MM.1S (cell line): Measurements from ENCODE around the gene OR10H3.
"Not testable (repeated sequence)": the region's sequence is repeated elsewhere in the genome, so short reads cannot be mapped to it uniquely, and the experiment has no call there.

Source experiments
- DNase-seq: peaks from one replicate; pipeline ENCODE4 v3.0.0-alpha.2; 2015
- H2AFZ ChIP-seq: fragments of 300-600 bp; sonication (generic); 2 replicates; pipeline ENCODE4 v1.6.0; 2016; ENCODE audit warnings: antibody characterized with exemption, low read length
- H3F3A ChIP-seq: fragments of 300-600 bp; sonication (generic); 2 replicates; pipeline ENCODE4 v1.6.1; 2016; ENCODE audit warnings: mild to moderate bottlenecking, antibody characterized with exemption, low read length, moderate library complexity, mixed read lengths; ENCODE audit not compliant: insufficient read depth
- H3K27ac ChIP-seq: fragments of 300-600 bp; sonication (generic); 2 replicates; pipeline ENCODE4 v1.5.1; 2016; ENCODE audit warnings: mild to moderate bottlenecking, low read length
- H3K27me3 ChIP-seq: fragments of 300-600 bp; sonication (generic); replicated peaks from 2 replicates; pipeline ENCODE4 v1.6.0; 2016; ENCODE audit warnings: low read length; ENCODE audit not compliant: insufficient read depth
- H3K36me3 ChIP-seq: fragments of 300-600 bp; sonication (generic); replicated peaks from 2 replicates; pipeline ENCODE4 v1.6.1; 2016; ENCODE audit warnings: mild to moderate bottlenecking, low read length, mixed read lengths; ENCODE audit not compliant: insufficient read depth
- H3K4me1 ChIP-seq: fragments of 300-600 bp; sonication (generic); 2 replicates; pipeline ENCODE4 v1.6.1; 2016; ENCODE audit warnings: low read length, mixed read lengths
- H3K4me2 ChIP-seq: fragments of 300-600 bp; sonication (generic); 2 replicates; pipeline ENCODE4 v1.6.0; 2016; ENCODE audit warnings: low read depth, low read length
- H3K4me3 ChIP-seq: fragments of 300-600 bp; sonication (generic); 2 replicates; pipeline ENCODE4 v1.5.1; 2016; ENCODE audit warnings: low read length, mixed read lengths
- H3K79me2 ChIP-seq: fragments of 300-600 bp; sonication (generic); 2 replicates; pipeline ENCODE4 v1.6.1; 2016; ENCODE audit warnings: mixed run types, low read length, mixed read lengths
- H3K9ac ChIP-seq: fragments of 300-600 bp; sonication (generic); 2 replicates; pipeline ENCODE4 v1.6.1; 2016; ENCODE audit warnings: low read length, mixed read lengths
- H3K9me2 ChIP-seq: fragments of 300-600 bp; sonication (generic); replicated peaks from 2 replicates; pipeline ENCODE4 v1.6.1; 2016; ENCODE audit warnings: mild to moderate bottlenecking, low read length, mixed read lengths; ENCODE audit not compliant: insufficient read depth
- H3K9me3 ChIP-seq: fragments of 300-600 bp; sonication (generic); replicated peaks from 2 replicates; pipeline ENCODE4 v1.6.1; 2016; ENCODE audit warnings: mild to moderate bottlenecking, low read length, mixed read lengths; ENCODE audit not compliant: insufficient read depth
- H4K20me1 ChIP-seq: fragments of 300-600 bp; sonication (generic); 2 replicates; pipeline ENCODE4 v1.6.1; 2016; ENCODE audit warnings: mild to moderate bottlenecking, low read length, moderate library complexity, mixed read lengths; ENCODE audit not compliant: insufficient read depth
- EZH2 ChIP-seq: fragments of 300-600 bp; sonication (generic); optimal IDR thresholded peaks from 2 replicates; pipeline ENCODE3; 2017; ENCODE audit warnings: low read depth, mild to moderate bottlenecking, antibody characterized with exemption, low read length, mixed read lengths
- EZH2phosphoT487 ChIP-seq: fragments of 300-600 bp; sonication (generic); IDR thresholded peaks from 2 replicates; pipeline ENCODE4 v1.6.1; 2018; ENCODE audit warnings: antibody characterized with exemption, low read length
- TF ChIP-seq, protein P1 (sequence below): fragments of 300-600 bp; sonication (generic); IDR thresholded peaks from 2 replicates; pipeline ENCODE4 v1.5.1; 2016; ENCODE audit warnings: antibody characterized with exemption, low read length, mixed read lengths

Gene OR10H3

DNA sequence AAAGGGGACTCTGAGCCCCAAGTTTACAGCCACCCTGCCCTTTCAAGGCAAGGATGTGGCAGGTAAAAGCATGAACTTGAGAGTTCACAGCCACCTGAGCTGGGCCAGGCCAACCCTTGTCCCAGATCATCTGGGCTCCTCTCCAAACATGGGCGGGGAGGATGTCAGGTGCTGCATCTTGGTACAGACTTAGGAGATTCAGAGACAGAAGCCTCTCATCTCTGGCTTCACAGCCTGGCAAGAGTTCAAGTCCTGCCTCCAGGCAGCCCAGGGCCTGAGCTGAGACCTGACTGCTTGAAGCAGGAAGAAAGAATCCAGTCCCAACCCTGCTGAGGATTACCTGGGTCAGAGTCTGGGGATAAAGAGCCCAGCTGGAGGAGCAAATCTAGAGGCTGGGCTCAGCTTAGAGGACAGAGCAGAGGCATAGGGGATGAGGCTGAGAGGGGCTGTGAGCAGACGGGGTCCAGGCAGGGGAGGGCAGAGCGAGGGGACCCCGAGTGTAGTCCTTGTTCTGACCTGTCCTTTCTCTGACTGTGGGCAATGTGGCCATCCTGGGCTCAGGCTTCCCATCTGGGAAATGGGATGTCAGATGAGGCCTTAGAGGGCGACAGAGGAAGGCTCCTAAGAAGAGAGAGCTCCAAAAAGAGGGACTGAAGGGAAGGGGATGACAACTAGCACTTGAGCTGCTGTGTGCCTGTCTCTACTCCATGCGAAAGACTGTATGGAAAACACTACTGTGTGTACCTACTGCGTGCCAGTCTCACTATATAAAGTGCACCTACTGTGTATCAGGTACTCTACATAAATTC, 43.0 kb downstream of the OR10H3 start:
- H3K9me3 ChIP-seq, result no peaks in the 10 kb centered on the region
- H2AFZ ChIP-seq, result no peak overlapping the region
- H3K4me1 ChIP-seq, result no peaks in the 10 kb centered on the region
- H4K20me1 ChIP-seq, result no peaks in the 10 kb centered on the region
- no peak for DNase-seq
- H3K9me2 ChIP-seq, result no peaks in the 10 kb centered on the region
- no peak overlapping the region for H3K4me3 ChIP-seq
- H3K4me2 ChIP-seq, result no peak overlapping the region
- H3K27me3 ChIP-seq, result peaks cover 17% of the 10 kb centered on the region; the same call in 1 of the 2 replicates
- no peak overlapping the region for H3K9ac ChIP-seq
- no peak overlapping the region for H3K27ac ChIP-seq
- H3K79me2 ChIP-seq, result no peaks in the 10 kb centered on the region
- no peaks in the 10 kb centered on the region for H3F3A ChIP-seq
- TF ChIP-seq, protein P1, sequence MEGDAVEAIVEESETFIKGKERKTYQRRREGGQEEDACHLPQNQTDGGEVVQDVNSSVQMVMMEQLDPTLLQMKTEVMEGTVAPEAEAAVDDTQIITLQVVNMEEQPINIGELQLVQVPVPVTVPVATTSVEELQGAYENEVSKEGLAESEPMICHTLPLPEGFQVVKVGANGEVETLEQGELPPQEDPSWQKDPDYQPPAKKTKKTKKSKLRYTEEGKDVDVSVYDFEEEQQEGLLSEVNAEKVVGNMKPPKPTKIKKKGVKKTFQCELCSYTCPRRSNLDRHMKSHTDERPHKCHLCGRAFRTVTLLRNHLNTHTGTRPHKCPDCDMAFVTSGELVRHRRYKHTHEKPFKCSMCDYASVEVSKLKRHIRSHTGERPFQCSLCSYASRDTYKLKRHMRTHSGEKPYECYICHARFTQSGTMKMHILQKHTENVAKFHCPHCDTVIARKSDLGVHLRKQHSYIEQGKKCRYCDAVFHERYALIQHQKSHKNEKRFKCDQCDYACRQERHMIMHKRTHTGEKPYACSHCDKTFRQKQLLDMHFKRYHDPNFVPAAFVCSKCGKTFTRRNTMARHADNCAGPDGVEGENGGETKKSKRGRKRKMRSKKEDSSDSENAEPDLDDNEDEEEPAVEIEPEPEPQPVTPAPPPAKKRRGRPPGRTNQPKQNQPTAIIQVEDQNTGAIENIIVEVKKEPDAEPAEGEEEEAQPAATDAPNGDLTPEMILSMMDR, result no peak
- TF ChIP-seq EZH2phosphoT487 (no peak), EZH2 (no peak)
- no peaks in the 10 kb centered on the region for H3K36me3 ChIP-seq

DNA sequence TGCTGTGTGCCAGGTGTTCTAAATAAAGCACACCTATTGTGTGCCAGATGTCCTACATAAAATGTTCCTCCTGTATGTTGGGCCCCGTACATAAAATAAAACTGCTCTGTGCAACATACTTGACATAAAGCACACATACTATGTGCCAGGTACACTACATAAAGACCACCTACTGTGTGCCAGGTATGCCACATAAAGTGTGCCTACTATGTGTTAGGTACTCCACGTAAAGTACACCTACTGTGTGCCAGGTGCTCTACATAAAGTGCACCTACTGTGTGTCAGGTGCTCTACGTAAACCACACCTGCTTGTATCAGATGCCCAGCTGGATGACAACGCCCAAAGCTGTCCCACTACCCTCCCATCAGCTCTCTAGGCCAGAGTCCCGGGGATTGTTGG, 43.9 kb downstream of the OR10H3 start:
- H3K4me3 ChIP-seq, result no peak overlapping the region
- H3K36me3 ChIP-seq, result no peaks in the 10 kb centered on the region
- no peaks in the 10 kb centered on the region for H3K9me3 ChIP-seq
- no peaks in the 10 kb centered on the region for H3K4me1 ChIP-seq
- H4K20me1 ChIP-seq, result no peaks in the 10 kb centered on the region
- DNase-seq, result no peak
- no peaks in the 10 kb centered on the region for H3K79me2 ChIP-seq
- no peak overlapping the region for H3K9ac ChIP-seq
- no peak overlapping the region for H2AFZ ChIP-seq
- TF ChIP-seq EZH2, result no peak
- no peak for TF ChIP-seq EZH2phosphoT487
- TF ChIP-seq, protein P1, result no peak
- H3K4me2 ChIP-seq, result no peak overlapping the region
- no peaks in the 10 kb centered on the region for H3F3A ChIP-seq
- no peak overlapping the region for H3K27ac ChIP-seq
- H3K27me3 ChIP-seq, result peaks cover 18% of the 10 kb centered on the region
- H3K9me2 ChIP-seq, result no peaks in the 10 kb centered on the region

DNA sequence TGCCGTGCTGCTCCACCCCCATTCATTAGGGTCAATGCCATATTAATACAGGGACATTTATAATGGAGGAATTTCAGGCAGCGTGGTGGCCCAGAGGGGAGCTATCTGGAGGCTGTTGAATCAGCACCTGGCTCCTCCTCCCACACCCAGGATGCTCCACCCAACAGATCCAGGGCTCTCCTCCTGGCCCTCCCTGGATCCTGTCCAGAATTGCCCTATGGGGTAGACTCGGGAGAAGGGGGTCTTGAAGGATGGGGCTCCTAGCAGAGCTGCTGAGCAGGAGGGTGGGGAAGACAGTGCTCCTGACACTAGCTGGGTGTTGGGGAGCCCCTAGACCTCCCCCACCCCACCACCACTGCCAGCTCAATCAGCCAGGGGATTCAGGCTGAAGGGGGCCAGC, 44.4 kb downstream of the OR10H3 start:
- H3K9me2 ChIP-seq, result no peaks in the 10 kb centered on the region
- H3K4me1 ChIP-seq, result no peaks in the 10 kb centered on the region
- no peak for DNase-seq
- no peak overlapping the region for H3K27ac ChIP-seq
- H3F3A ChIP-seq, result no peaks in the 10 kb centered on the region
- H2AFZ ChIP-seq, result no peak overlapping the region
- H3K36me3 ChIP-seq, result no peaks in the 10 kb centered on the region
- no peaks in the 10 kb centered on the region for H3K9me3 ChIP-seq
- TF ChIP-seq, protein P1, result no peak
- TF ChIP-seq EZH2 (no peak), EZH2phosphoT487 (no peak)
- no peaks in the 10 kb centered on the region for H4K20me1 ChIP-seq
- no peak overlapping the region for H3K9ac ChIP-seq
- no peaks in the 10 kb centered on the region for H3K79me2 ChIP-seq
- H3K4me3 ChIP-seq, result no peak overlapping the region
- no peak overlapping the region for H3K4me2 ChIP-seq
- peaks cover 23% of the 10 kb centered on the region for H3K27me3 ChIP-seq

DNA sequence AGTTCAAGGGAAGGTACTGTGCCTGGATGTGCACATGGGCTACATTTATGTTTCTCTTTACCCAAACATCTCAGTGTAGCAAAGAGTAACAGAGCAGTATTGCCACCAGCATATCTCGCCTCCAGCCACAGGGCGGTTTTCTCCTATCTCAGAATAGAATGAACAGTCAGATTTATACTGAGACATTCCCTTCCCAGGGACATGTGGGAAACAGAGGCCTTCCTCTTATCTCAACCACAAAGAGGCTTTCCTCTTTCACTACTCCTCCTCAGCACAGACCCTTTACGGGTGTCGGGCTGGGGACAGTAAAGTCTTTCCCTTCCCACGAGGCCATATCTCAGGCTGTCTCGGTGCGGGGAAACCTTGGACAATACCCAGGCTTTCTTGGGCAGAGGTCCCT, 45.1 kb downstream of the OR10H3 start:
- H2AFZ ChIP-seq, H3F3A ChIP-seq, H3K4me2 ChIP-seq, H3K36me3 ChIP-seq, H3K9me3 ChIP-seq, H3K79me2 ChIP-seq, H3K9me2 ChIP-seq, DNase-seq, H3K4me3 ChIP-seq, H3K27ac ChIP-seq, H3K4me1 ChIP-seq, H3K9ac ChIP-seq, H4K20me1 ChIP-seq: not testable (repeated sequence)
- peaks cover 23% of the 10 kb centered on the region for H3K27me3 ChIP-seq
